ENCODE measurements around the gene TPP1.

Gene TPP1

GRCh38 chr11:6613496-6613895 lies 5.7 kb downstream of the TPP1 start:
- Histone ChIP-seq H3K9me3 (replicated peaks; ENCODE audit: insufficient read depth, low read length) (no peaks in the 10 kb centered on the region), H3K4me3 (ENCODE audit: low read length) (no peak overlapping the region), H3K4me1 (ENCODE audit: low read length) (peaks cover 15% of the 10 kb centered on the region; the same call in 1 of the 2 replicates), H3F3A (ENCODE audit: insufficient read depth, low read length) (peaks cover 11% of the 10 kb centered on the region), H3K9me2 (replicated peaks; ENCODE audit: insufficient read depth, low read length) (no peaks in the 10 kb centered on the region), H2AFZ (ENCODE audit: low read length) (no peak overlapping the region), H3K27ac (ENCODE audit: low read length) (no peak overlapping the region), H3K36me3 (replicated peaks; ENCODE audit: insufficient read depth, low read length) (no peaks in the 10 kb centered on the region), H3K9ac (ENCODE audit: low read length) (no peak overlapping the region), H3K27me3 (replicated peaks; ENCODE audit: insufficient read depth, low read length) (no peaks in the 10 kb centered on the region), H4K20me1 (ENCODE audit: insufficient read depth, low read length) (no peaks in the 10 kb centered on the region), H3K79me2 (ENCODE audit: low read length) (peaks cover 22% of the 10 kb centered on the region), H3K4me2 (ENCODE audit: low read depth, low read length) (peak overlapping the region; percentile 96; the same call in 1 of the 2 replicates)
- no peak for DNase-seq
- TF ChIP-seq CTCF (IDR thresholded peaks at IDR 0.05; ENCODE audit: low read length) (no peak), EZH2 (optimal IDR thresholded peaks at IDR 0.05; ENCODE audit: low read depth, low read length) (no peak), EZH2phosphoT487 (IDR thresholded peaks at IDR 0.05; ENCODE audit: low read length) (no peak)

GRCh38 chr11:6612213-6613041 lies 6.8 kb downstream of the TPP1 start, which contains the start of gene TAF10:
TAF10 (minus strand) TSS chr11:6612216; CDS start chr11:6612189, 27 bp downstream.
- no peaks in the 10 kb centered on the region for H3K9me2 ChIP-seq (replicated peaks; ENCODE audit: insufficient read depth, low read length)
- H3K27ac ChIP-seq (ENCODE audit: low read length) = peak within 1 kb of the TSS; percentile 94
- H3K4me3 ChIP-seq (ENCODE audit: low read length) = peak within 1 kb of the TSS; percentile 81
- H3K79me2 ChIP-seq (ENCODE audit: low read length) = peaks cover 24% of the 10 kb centered on the region
- peaks cover 19% of the 10 kb centered on the region for H3K4me1 ChIP-seq (ENCODE audit: low read length)
- peak; percentile 96 for DNase-seq
- no peaks in the 10 kb centered on the region for H3K9me3 ChIP-seq (replicated peaks; ENCODE audit: insufficient read depth, low read length)
- no peaks in the 10 kb centered on the region for H3K36me3 ChIP-seq (replicated peaks; ENCODE audit: insufficient read depth, low read length)
- peak within 1 kb of the TSS; percentile 93 for H2AFZ ChIP-seq (ENCODE audit: low read length)
- H3K4me2 ChIP-seq (ENCODE audit: low read depth, low read length) = peak within 1 kb of the TSS; percentile 96
- TF ChIP-seq CTCF (IDR thresholded peaks at IDR 0.05; ENCODE audit: low read length) (peak; percentile 71), EZH2 (optimal IDR thresholded peaks at IDR 0.05; ENCODE audit: low read depth, low read length) (no peak)
- no peaks in the 10 kb centered on the region for H3K27me3 ChIP-seq (replicated peaks; ENCODE audit: insufficient read depth, low read length)
- H4K20me1 ChIP-seq (ENCODE audit: insufficient read depth, low read length) = no peaks in the 10 kb centered on the region
- peak within 1 kb of the TSS; percentile 90 for H3K9ac ChIP-seq (ENCODE audit: low read length)
- H3F3A ChIP-seq (ENCODE audit: insufficient read depth, low read length) = peaks cover 17% of the 10 kb centered on the region

- Histone ChIP-seq H3K4me3 (ENCODE audit: low read length) (peak overlapping the region; percentile 78), H3F3A (ENCODE audit: insufficient read depth, low read length) (peaks cover 21% of the 10 kb centered on the region), H3K4me2 (ENCODE audit: low read depth, low read length) (peak overlapping the region; percentile 88), H3K9ac (ENCODE audit: low read length) (peak overlapping the region; percentile 81), H3K36me3 (replicated peaks; ENCODE audit: insufficient read depth, low read length) (no peaks in the 10 kb centered on the region), H2AFZ (ENCODE audit: low read length) (no peak overlapping the region), H3K27me3 (replicated peaks; ENCODE audit: insufficient read depth, low read length) (no peaks in the 10 kb centered on the region), H3K27ac (ENCODE audit: low read length) (peak overlapping the region; percentile 94; the same call in 1 of the 2 replicates), H3K4me1 (ENCODE audit: low read length) (peaks cover 24% of the 10 kb centered on the region), H4K20me1 (ENCODE audit: insufficient read depth, low read length) (no peaks in the 10 kb centered on the region), H3K9me3 (replicated peaks; ENCODE audit: insufficient read depth, low read length) (no peaks in the 10 kb centered on the region), H3K79me2 (ENCODE audit: low read length) (peaks cover 24% of the 10 kb centered on the region), H3K9me2 (replicated peaks; ENCODE audit: insufficient read depth, low read length) (no peaks in the 10 kb centered on the region)
- no peak for DNase-seq
- TF ChIP-seq CTCF (IDR thresholded peaks at IDR 0.05; ENCODE audit: low read length) = no peak
- no peak for TF ChIP-seq EZH2 (optimal IDR thresholded peaks at IDR 0.05; ENCODE audit: low read depth, low read length)
- no peak for TF ChIP-seq EZH2phosphoT487 (IDR thresholded peaks at IDR 0.05; ENCODE audit: low read length)
Measured at GRCh38 chr11:6611963-6612212, 7.3 kb downstream of the TPP1 start.
